Muscle layer of duodenum (tissue), 2 donors: ENCODE results near the gene ERBB2.
A peak's percentile ranks its signal among the peaks of the same experiment; 100 is the strongest.
"Not testable (repeated sequence)": the region's sequence is repeated elsewhere in the genome, so short reads cannot be mapped to it uniquely, and the experiment has no call there.

Source experiments
- H3K27ac ChIP-seq: one replicate; pipeline ENCODE4 v1.7.0; 2013; ENCODE audit warnings: mild to moderate bottlenecking, low read length
- H3K27me3 ChIP-seq: one replicate; pipeline ENCODE4 v1.7.0; 2013; ENCODE audit warnings: low read depth, mild to moderate bottlenecking, control low read depth, low read length
- H3K36me3 ChIP-seq, 2 donors: one replicate each; pipeline ENCODE4 v1.7.0; 2013; ENCODE audit warnings: low read length in 2 of 2, control low read depth in 1 of 2, mild to moderate bottlenecking in 1 of 2; ENCODE audit not compliant: insufficient read depth in 2 of 2, control insufficient read depth in 1 of 2
- H3K4me1 ChIP-seq, 2 donors: one replicate each; pipeline ENCODE4 v1.7.0; 2013; ENCODE audit warnings: low read length in 2 of 2, mild to moderate bottlenecking in 2 of 2, control low read depth in 1 of 2, moderate library complexity in 1 of 2; ENCODE audit not compliant: insufficient read depth in 2 of 2, control insufficient read depth in 1 of 2
- H3K4me3 ChIP-seq, 2 donors: one replicate each; pipeline ENCODE4 v1.7.0; 2013; ENCODE audit warnings: low read length in 2 of 2, low read depth in 1 of 2, mild to moderate bottlenecking in 1 of 2
- H3K9me3 ChIP-seq, 2 donors: one replicate each; pipeline ENCODE4 v1.7.0; 2013; ENCODE audit warnings: low read length in 2 of 2, control low read depth in 1 of 2, mild to moderate bottlenecking in 1 of 2; ENCODE audit not compliant: control insufficient read depth in 1 of 2
- donor health status: healthy.

The ERBB2 gene

DNA sequence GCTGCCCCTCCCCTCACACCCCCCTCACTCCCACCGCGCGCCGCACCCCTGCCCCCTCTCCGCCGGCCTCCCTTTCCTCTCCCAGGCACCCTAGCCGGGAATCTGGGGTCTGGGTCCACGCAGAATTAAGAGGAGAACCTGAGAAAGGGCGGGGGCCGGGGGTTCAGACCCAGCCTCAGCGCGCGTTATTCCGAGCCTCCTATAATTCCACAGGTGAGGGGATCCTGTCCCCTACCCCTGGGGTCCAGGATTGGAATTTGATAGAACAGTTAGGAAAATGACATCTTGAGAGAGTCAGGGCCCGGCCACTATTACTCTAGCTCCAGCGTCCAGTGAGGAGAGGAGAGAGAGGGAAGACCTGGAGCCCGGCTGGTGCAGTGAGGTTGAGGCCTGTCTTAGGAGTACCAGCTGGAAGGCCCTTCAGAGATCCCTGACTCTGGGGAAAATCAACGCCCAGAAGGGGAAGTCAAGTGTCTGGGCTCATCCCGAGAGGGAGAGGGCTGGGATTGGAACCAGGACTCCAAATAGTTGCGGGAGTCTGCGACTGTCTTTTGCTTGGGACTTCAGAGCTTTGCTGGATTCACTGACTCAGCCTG lies 55.2 kb downstream of the ERBB2 start:
- Histone ChIP-seq H3K27me3 (no peaks in the 10 kb centered on the region), H3K4me1 (peaks cover 8 to 9% of the 10 kb centered on the region in 2 donors), H3K36me3 (no peaks in the 10 kb centered on the region), H3K4me3 (peak overlapping the region; percentile 52 to 71), H3K9me3 (no peaks in the 10 kb centered on the region), H3K27ac (peak overlapping the region; percentile 67)

DNA sequence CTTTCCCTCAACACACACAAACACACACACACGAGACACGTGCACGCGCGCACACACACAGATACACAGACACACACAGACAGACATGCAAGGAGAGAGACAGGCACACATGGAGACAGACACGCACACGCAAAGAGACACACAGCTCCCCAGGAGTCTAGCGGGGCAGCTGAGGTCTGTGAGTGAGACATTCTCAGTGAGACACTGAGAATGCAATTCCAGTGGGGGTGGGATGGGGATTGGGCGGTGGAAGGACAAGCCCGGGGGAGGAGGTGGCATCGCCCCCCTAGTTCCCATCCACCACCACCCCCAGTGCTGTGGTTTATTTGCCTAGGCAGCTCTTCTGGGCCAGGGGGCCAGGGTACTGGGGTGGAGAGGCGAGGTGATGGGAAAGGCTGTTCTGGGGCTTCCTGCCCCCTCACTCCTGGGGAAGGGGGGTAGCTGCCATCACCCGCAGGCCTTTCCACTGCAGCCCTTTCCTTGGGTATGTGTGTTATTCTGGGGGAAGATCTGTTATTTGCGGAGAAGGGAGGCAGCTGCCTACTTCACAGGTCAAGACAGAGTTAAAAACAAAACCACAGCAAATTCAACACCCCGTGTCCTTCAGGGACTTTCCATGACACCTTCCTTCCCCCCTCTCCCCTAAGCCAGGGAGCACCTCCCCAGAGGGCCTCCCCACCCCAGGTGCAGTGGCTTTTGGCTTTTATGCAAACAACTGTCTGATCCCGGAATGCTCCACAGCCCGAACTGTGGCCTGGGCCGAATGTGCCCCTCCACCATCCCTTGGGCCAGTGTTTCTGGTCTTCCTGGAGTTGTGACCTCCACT lies 55.9 kb downstream of the ERBB2 start:
- Histone ChIP-seq H3K4me1 (peaks cover 8 to 9% of the 10 kb centered on the region in 2 donors), H3K36me3 (no peaks in the 10 kb centered on the region), H3K9me3 (no peaks in the 10 kb centered on the region), H3K27ac (peak overlapping the region; percentile 67), H3K4me3 (no peak overlapping the region), H3K27me3 (no peaks in the 10 kb centered on the region)

DNA sequence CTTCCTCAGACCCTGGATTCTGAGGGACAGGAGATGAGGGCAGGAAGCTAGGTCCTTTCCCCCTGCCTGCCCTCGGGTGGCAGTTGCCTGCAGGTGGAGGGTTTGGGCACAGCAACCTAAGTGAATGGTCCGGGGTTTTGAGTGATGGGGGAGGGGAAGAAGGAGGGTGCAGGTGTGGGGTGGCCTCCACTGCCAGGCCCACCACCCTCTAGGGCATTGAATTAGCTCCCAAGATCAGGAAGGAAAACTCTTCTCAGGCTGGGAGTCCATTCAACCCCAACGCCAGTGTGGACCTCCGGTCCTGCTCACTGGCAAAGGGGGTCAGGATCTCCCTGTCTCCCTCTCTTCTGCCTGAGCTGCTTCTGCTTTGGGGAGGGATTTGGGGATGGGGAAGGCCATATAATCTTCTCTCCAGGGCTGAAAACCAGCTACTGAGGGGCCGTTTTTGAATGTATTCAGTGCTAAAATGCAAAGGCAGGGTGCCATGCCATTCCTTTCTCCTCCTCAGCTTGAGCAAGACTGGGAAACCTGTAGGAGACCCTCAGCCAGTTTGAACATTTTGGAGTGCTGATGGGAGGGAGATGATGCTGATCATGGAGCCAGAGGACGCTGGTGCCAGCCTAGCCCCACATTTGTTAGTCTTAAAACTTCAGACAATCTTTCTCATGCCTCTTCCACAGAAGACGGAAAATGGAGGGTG lies 56.7 kb downstream of the ERBB2 start:
- no peaks in the 10 kb centered on the region for H3K27me3 ChIP-seq
- H3K4me3 ChIP-seq, result no peak overlapping the region
- peaks cover 8 to 9% of the 10 kb centered on the region in 2 donors for H3K4me1 ChIP-seq
- no peaks in the 10 kb centered on the region for H3K9me3 ChIP-seq
- no peaks in the 10 kb centered on the region for H3K36me3 ChIP-seq
- no peak overlapping the region for H3K27ac ChIP-seq

DNA sequence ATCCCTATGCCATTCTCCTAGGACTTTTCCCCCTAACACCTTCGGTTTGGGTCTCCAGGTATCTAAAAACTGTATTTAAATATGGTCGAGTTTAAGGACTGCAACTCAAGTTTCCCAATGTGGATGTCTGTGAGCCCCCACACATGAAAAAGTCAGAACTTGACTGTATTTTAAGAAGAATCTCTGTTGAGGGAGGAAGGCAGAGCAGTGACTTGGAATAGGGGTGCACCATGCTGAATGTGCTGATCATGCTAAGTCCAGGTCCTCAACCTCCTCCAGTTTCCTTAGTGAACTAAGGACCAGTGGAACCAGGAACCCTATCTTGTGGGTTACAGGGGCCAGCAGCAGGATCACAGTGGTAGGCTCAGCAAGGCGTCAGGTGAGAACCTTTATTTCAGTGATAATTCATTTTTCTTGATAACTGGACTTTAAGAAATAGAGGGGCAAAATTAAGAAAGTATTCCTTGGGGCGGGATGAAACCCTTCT lies 57.4 kb downstream of the ERBB2 start:
- Histone ChIP-seq H3K27ac (no peak overlapping the region), H3K36me3 (no peaks in the 10 kb centered on the region), H3K4me3 (no peak overlapping the region), H3K9me3 (no peaks in the 10 kb centered on the region), H3K4me1 (peaks cover 8 to 9% of the 10 kb centered on the region in 2 donors), H3K27me3 (no peaks in the 10 kb centered on the region)

DNA sequence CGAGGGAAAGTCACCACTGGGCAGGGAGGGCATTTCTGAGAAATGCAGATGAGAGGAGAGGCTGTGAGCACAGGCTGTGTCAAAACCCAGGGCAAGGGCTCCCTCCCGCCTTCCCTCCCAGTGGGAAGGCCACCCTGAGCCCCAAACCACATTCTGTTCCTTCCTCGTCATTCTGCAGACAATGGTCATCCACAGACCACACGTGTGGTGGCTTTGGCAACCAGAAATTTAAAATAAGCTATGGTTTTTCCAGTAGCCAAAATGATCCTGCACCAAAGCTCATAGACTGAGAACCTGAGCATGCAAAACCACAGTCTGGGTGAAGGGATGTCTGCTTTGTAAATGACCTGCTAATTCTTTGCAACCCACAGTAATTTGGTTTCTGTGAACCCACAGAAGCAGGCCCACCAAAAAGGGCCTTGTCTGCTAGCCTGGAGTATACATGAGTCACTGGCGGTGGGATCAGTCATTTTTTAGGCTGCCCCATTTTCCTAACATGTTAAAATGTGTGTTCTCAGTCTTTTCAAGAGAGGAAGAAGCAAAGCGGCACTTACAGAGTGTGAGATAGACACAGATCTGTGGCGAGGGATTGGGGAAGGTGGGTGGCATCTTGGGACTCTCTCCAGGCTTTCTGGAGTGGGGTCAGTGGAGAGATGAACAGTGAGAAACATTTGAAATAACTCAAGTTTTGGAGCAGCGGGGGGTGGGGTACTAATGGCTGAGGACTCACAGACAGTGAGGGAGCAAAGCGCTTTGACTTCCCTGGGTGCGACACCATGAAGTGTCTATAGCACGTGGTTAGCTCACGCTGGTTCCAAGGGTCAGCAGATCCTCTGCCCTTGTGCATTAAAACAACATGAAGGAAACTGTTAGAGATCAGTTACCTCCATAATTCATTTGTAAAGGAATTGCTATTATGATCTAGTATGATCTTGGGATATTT lies 58.3 kb downstream of the ERBB2 start:
- no peaks in the 10 kb centered on the region for H3K36me3 ChIP-seq
- peaks cover 7 to 8% of the 10 kb centered on the region in 2 donors for H3K4me1 ChIP-seq
- H3K27ac ChIP-seq, result no peak overlapping the region
- no peak overlapping the region for H3K4me3 ChIP-seq
- no peaks in the 10 kb centered on the region for H3K9me3 ChIP-seq
- no peaks in the 10 kb centered on the region for H3K27me3 ChIP-seq

DNA sequence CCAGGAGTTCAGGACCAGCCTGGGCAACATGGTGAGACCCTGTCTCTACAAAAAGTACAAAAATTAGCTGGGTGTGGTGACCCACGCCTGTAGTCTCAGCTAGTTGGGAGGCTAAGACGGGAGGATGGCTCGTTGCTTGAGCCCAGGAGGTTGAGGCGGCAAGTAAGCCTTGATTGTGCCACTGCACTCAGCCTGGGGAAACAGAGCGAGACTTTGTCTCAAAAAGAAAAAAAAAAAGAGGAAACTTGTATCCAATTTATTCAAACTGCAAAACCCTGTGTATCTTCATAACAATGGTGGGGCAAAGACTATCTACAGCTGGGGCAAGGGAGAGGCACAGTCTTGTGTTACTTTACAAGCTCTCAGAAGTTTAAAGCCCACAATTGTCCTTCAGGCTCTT lies 59.3 kb downstream of the ERBB2 start:
- no peaks in the 10 kb centered on the region for H3K36me3 ChIP-seq
- no peak overlapping the region for H3K4me3 ChIP-seq
- H3K9me3 ChIP-seq, result no peaks in the 10 kb centered on the region
- peaks cover 6 to 8% of the 10 kb centered on the region in 2 donors for H3K4me1 ChIP-seq
- H3K27me3 ChIP-seq, result no peaks in the 10 kb centered on the region
- H3K27ac ChIP-seq, result no peak overlapping the region

DNA sequence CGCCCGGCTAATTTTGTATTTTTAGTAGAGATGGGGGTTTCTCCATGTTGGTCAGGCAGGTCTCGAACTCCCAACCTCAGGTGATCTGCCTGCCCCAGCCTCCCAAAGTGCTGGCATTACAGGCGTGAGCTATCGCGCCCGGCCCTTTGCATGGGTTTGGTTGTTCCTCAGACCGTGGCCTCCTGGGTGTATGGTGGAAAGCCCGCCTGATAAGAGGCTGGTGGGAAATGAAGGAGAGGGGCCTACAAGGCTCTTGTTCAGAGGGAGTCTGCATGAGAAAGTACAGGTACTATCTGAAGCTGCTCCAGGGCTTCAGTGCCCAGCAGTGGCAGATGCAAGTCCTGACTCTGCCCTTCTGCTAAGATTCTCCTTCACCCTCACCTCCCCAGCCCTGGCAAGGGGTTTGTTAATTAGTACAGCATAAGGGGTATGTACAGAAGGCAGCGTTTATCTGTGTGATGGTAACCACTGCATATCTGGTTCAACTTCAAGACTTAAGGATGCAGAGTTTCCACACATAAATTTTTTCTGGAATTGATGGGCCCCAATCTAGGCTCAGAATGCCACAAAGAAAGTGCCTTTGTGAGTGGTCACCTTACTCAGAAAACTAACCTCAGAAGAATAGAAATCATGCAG lies 62.1 kb downstream of the ERBB2 start:
- no peaks in the 10 kb centered on the region for H3K9me3 ChIP-seq
- no peak overlapping the region for H3K27ac ChIP-seq
- H3K27me3 ChIP-seq, result no peaks in the 10 kb centered on the region
- H3K4me3 ChIP-seq, result no peak overlapping the region
- H3K36me3 ChIP-seq, result no peaks in the 10 kb centered on the region
- no peaks in the 10 kb centered on the region for H3K4me1 ChIP-seq

DNA sequence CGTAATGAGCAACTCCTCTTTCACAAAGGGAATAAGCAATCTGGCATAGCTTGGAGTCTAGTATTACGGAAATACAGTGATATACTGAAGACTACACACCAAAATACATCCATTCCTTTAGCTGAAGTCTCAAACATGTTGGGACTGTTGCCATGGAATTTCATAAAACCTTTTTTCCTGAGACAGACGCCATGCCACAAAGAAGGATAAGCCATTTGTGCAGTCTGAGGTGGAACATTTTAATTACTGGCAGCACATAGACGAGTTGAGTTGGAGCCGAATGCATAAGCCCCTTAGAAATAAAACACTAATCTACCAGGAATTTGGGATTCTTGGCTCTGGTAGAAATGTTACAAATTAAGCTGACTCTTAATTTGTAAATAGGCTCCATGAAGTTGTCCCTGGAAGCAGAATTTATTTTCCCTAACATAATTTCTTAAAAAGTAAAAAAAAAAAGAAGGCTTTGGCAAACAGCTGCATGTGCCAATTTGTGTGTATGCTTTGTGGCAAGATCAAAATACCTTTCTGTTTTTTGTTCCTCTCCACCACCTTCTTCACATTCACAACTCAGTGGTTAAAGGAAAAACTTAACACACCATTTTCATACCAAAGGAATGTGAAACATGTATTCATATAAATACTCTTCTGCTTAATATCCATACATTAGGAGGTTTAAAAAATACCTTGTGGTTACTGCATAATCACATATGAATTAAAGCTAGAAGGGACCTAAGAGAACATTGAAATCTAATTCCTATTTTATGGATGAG lies 63.4 kb downstream of the ERBB2 start:
- Histone ChIP-seq H3K36me3 (no peaks in the 10 kb centered on the region), H3K9me3 (no peaks in the 10 kb centered on the region), H3K27me3 (no peaks in the 10 kb centered on the region), H3K4me1 (no peaks in the 10 kb centered on the region), H3K27ac (no peak overlapping the region), H3K4me3 (no peak overlapping the region)

DNA sequence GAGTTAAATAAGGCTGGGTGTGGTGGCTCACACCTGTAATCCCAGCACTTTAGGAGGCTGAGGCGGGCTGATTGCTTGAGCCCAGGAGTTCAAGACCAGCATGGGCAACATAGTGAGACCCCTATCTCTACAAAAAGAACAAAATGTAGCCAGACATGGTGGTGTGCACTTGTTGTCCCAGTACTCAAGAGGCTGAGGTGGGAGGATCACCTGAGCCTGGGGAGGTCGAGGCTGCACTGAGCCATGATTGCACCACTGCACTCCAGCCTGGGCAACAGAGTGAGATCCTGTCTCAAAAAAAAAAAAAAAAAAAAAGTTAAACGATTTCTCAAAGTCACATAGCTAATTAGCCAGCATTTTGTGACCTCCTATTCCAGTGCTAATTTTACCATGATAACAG lies 64.3 kb downstream of the ERBB2 start:
- not testable (repeated sequence) for H3K4me1 ChIP-seq, H3K27ac ChIP-seq

DNA sequence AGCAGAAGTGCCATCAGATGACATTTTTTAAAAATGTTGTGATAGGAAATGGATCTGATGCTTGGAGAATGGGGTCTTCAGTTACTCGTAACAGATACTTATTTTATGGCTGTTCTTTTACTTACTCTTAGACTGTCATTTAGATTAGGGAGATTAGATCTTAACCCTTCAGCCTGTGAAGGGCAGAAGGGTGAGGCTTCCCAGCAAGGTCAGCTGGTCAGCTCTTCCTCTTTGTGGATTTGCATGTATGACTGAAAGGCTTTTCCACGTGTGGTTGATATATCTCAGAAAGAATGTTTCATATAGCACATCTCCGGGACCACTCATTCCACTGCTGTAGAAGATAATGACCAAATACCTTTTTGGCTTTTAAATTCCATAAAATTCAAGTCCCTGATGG lies 65.3 kb downstream of the ERBB2 start:
- no peak overlapping the region for H3K4me3 ChIP-seq
- no peaks in the 10 kb centered on the region for H3K9me3 ChIP-seq
- no peaks in the 10 kb centered on the region for H3K36me3 ChIP-seq
- no peaks in the 10 kb centered on the region for H3K27me3 ChIP-seq
- H3K4me1 ChIP-seq, result no peaks in the 10 kb centered on the region
- no peak overlapping the region for H3K27ac ChIP-seq

More for the DNA sequence above, 64.3 kb downstream of the ERBB2 start:
- H3K27me3 ChIP-seq, H3K36me3 ChIP-seq, H3K9me3 ChIP-seq, H3K4me3 ChIP-seq: not testable (repeated sequence)
